ENCODE data around the gene OR6N2.

The OR6N2 gene

GRCh38 chr1:158771950-158772866 lies 8.8 kb downstream of the OR6N2 start, which contains the start of gene OR6N1:
Gene OR6N1 (minus strand): TSS chr1:158772195. CDS start chr1:158766682, 5,513 bp downstream.
- no peak for DNase-seq (ENCODE audit: low read depth in 1 of 2, low spot score in 1 of 2)

DNA sequence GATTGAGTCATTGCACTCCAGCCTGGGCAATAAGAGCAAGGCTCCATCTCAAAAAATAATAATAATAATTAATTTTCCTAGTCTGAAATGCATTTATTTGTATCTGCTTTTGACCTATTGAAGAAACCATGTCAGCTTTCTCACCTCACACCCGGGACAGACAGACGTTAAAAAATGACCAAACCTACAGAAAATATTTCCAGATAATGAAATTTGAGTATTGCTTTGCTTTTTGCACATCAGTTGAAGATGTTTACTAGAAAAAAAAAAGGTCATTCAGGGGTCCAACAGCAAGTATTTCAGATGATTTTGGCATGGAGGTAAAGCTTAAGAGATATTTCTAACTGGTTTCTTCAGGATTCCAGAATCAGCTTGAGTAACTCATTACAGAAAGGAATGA lies 26.6 kb downstream of the OR6N2 start, which contains the start of gene OR6K6:
Gene OR6K6 (plus strand): TSS at position 301 of the 400 bp plus-strand sequence. CDS start 168 bp downstream, outside the sequence.
- DNase-seq (ENCODE audit: low read depth in 1 of 2, low spot score in 1 of 2) = no peak

DNA sequence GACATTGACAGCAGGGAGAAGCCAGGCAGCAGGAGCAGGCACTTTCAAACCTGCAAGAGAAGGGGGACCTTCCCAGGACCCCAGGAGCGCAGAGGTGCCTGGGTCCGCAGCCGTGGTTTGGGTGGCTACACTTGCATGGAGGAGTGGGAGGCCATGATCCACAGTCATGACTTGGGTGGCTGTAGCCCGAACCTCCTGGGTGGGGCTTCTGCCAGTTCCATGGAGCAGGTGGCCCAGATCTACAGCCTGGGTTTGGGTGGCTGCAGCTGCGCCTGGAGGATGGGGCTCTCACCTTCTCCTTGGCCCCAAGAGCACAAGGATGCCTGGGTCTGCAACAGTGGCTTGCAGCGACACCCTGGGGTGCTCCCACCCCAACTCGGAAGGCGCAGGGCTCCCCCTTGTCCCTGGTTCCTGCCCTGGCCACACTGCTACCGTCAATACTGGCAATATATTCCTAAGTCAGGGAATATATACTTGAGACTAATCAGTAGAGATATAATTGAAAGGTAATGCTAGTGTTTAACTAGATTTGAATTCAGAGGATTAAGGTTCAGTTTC lies 28.8 kb downstream of the OR6N2 start:
- no peak for DNase-seq (ENCODE audit: low read depth in 1 of 2, low spot score in 1 of 2)

DNA sequence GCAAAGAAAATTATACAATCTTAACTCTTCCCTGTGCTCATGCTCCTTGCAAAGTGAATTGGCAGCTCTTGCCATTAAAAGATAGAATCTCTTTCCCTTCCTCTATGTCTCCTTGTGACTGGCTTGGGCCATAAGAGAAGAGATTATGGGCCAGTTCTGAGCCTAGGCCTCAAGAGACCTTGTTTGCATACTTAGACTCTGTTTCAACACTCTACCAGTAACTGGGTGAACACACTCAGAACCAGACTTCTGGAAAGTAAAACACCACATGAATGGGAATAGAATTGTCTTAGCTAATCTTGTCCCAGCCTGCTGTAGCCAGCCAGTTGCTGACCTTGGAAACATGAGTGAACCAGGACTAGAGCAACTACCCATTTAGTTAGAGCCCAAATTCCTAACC lies 45.2 kb downstream of the OR6N2 start:
- DNase-seq (ENCODE audit: low read depth in 1 of 2, low spot score in 1 of 2) = no peak

DNA sequence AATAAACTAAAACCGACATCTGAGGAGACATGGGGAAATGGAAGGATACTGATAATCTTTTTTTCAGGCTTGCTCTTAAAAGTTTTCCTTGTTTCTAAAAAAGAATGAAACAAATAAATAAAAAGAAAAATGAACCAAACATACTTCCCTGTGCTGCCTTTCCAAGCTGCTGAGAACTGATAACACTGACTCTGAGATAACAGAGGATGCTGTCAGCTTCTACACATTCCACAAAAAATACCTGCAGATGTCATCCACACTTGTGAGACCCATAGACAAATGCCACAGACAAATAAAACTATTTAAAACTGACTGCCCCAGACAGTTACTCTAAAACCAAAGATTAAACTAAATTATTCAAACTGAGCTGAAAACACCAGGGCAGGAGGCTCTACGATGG lies 48.5 kb downstream of the OR6N2 start:
- DNase-seq (ENCODE audit: low read depth in 1 of 2, low spot score in 1 of 2) = no peak

DNA sequence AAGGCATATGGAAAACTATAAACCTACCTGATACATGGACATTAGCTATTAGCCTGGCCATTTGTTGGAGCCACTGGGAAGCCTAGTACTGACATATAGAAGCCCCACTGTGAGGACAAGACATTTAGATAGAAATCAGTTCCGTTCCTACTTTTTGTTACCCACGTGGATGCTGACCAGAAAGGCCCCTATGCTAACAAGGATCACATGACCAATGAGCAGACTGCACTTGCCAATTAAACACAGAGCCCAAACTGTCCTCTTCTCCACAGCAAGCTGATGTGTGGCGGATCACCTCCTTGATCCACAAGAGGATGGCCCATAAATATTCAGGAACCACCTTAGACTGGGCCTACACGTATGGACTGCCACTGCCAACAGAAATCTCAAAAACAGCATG lies 49.3 kb downstream of the OR6N2 start:
- no peak for DNase-seq (ENCODE audit: low read depth in 1 of 2, low spot score in 1 of 2)

DNA sequence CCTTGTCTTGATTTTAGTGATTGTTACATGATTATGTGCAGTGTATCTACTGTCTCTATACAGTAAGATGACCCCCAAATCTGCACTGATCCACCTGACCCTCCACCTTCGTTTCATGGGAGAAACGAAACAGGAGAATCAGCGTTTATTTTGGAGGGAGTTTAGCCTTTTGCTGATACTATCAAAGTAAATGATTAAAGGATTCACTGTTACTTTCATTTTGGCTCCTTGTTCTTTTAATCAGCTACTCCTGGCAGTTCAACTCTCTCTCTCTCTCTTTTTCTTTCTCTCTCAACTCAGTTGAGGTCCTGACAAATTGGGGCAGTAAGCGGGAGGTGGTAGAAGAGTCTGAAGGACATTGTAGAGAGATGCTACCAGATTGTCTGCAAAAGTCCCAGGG lies 50.6 kb downstream of the OR6N2 start:
- no peak for DNase-seq (ENCODE audit: low read depth in 1 of 2, low spot score in 1 of 2)

- no peak for DNase-seq (ENCODE audit: low read depth in 1 of 2, low spot score in 1 of 2)
Observed at GRCh38 chr1:158728510-158729225, 52.3 kb downstream of the OR6N2 start.

DNA sequence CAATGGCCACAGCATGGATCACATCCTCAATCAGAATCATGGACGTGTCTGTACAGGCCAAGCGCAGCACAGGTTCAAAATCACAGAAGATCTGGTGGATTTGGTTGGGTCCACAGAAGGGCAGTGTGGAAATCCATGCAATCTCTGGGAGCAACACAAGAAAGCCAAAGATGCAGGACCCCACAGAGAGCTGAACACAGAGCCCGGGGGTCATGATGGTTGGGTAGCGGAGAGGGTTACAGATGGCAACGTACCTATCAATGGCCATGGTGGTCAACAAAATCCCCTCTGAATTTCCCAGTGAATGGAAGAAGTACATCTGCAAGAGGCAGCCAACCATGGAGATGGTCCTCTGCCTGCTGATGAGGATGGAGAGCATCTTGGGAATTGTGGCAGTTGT lies 56.6 kb downstream of the OR6N2 start:
- DNase-seq (ENCODE audit: low read depth in 1 of 2, low spot score in 1 of 2) = no peak

Measured in activated T-helper 1 cell treated with anti-CD3 and anti-CD28 coated beads, Interleukin-2, amount 50 U/mL, for 16 hours (primary cell).